ENCODE results near the gene MUC6.

GRCh38 chr11:1049431-1049891 lies 12.9 kb upstream of the MUC6 start:
- no peak for TF ChIP-seq ZNF704 (tag by site-specific recombination; IDR thresholded peaks at IDR 0.05)
- TF ChIP-seq ZNF335 (tag by site-specific recombination; conservative IDR thresholded peaks at IDR 0.05), result no peak
- TF ChIP-seq CTCF (tag by site-specific recombination; IDR thresholded peaks at IDR 0.05), result no peak
- TF ChIP-seq ZNF776 (tag by site-specific recombination; IDR thresholded peaks at IDR 0.05; ENCODE audit: borderline replicate concordance), result no peak
- TF ChIP-seq, protein P1, sequence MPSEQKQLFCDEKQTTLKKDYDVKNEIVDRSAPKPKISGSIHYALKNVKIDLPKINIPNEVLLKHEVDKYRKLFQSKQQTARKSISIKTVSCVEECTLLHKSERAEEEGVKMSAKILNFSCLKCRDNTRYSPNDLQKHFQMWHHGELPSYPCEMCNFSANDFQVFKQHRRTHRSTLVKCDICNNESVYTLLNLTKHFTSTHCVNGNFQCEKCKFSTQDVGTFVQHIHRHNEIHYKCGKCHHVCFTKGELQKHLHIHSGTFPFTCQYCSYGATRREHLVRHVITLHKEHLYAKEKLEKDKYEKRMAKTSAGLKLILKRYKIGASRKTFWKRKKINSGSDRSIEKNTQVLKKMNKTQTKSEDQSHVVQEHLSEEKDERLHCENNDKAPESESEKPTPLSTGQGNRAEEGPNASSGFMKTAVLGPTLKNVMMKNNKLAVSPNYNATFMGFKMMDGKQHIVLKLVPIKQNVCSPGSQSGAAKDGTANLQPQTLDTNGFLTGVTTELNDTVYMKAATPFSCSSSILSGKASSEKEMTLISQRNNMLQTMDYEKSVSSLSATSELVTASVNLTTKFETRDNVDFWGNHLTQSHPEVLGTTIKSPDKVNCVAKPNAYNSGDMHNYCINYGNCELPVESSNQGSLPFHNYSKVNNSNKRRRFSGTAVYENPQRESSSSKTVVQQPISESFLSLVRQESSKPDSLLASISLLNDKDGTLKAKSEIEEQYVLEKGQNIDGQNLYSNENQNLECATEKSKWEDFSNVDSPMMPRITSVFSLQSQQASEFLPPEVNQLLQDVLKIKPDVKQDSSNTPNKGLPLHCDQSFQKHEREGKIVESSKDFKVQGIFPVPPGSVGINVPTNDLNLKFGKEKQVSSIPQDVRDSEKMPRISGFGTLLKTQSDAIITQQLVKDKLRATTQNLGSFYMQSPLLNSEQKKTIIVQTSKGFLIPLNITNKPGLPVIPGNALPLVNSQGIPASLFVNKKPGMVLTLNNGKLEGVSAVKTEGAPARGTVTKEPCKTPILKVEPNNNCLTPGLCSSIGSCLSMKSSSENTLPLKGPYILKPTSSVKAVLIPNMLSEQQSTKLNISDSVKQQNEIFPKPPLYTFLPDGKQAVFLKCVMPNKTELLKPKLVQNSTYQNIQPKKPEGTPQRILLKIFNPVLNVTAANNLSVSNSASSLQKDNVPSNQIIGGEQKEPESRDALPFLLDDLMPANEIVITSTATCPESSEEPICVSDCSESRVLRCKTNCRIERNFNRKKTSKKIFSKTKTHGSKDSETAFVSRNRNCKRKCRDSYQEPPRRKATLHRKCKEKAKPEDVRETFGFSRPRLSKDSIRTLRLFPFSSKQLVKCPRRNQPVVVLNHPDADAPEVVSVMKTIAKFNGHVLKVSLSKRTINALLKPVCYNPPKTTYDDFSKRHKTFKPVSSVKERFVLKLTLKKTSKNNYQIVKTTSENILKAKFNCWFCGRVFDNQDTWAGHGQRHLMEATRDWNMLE (tag by site-specific recombination; conservative IDR thresholded peaks at IDR 0.05; ENCODE audit: low read depth), result no peak
- TF ChIP-seq ZNF558 (tag by site-specific recombination; IDR thresholded peaks at IDR 0.05), result no peak
- TF ChIP-seq ZNF426 (tag by site-specific recombination; IDR thresholded peaks at IDR 0.05), result no peak
- TF ChIP-seq PBX3 (CRISPR knock-in tag; IDR thresholded peaks at IDR 0.05), result no peak
